T-helper 2 cell treated with Interferon-gamma antibody and Interleukin-4, amounts not matched to agents 100 ng/mL and 5 ng/mL, for 36 hours (primary cell): ENCODE data around the gene VPS45. TPM values are rescaled to one million over a fixed set of nuclear protein-coding genes. Genes with fewer than 3 reads are reported as not detected.
"Not testable (repeated sequence)": the region's sequence is repeated elsewhere in the genome, so short reads cannot be mapped to it uniquely, and the experiment has no call there.

Source experiments
- intact Hi-C: fragments of 100-400 bp; cut with micrococcal nuclease; formaldehyde crosslinking; loops from one replicate; pipeline ENCODE4 v1.15.1; 2023
- total RNA-seq: library from RNA; stranded (reverse); gene quantifications from 2 replicates; pipeline ENCODE4 v1.2.3, GENCODE V29; 2022

VPS45 gene
- total RNA-seq, 1 donor from 2014 or later, result 29.6 TPM

- intact Hi-C loops, result no loop called here
Measured at GRCh38 chr1:150126811-150127210, 59.2 kb downstream of the VPS45 start.

DNA sequence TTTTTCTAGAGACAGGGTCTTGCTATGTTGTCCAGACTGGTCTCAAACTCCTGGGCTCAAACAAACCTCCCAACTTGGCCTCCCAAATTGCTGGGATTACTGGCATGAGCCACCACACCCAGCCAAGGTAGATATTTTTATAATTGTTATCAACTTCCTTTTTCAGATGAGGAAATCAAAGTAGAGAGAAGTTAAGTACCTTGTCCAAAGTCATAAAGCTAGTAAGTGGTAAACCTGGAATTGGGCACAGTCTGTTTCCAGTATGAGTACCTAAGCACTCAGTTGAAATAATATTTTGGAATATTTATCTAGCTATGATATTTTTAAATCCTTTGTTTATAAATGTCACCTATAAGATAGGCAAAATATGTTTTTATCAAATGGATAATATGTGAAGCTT, 59.9 kb downstream of the VPS45 start:
- intact Hi-C loops, result no loop called here

DNA sequence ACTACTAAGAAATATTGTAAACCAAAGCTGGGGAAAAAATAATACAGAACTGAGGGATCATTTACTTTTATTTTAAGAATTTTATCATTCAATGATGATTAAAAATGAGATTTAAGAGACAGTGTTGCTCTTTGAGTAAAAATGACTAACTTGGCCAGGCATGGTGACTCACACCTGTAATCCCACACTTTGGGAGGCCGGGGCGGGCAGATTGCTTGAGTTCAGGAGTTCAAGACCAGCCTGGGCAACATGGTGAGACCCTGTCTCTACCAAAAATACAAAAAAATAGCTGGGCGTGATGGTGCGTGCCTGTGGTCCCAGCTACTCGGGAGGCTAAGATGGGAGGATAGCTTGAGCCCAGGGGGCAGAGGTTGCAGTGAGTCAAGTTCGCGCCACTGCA, 60.3 kb downstream of the VPS45 start:
- intact Hi-C loops, result no loop called here

DNA sequence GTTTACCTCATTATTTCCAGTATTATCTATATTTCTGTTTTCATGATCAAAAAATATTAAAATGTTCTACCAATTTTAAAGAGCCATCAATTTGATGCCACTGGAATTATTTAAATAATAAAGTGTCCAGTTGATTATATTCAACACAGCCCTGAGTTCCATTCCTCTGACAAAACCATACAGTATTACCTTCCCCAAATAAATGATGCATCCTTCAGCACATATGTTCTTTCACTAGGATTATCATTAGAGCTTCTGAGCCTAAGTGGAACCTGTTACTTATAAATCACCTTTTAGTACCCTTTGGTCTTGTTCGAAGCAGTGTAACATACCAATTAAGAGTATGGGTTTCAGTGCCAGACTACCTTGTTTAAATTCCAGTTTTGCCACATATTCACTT, 64.8 kb downstream of the VPS45 start:
- intact Hi-C loops, result no loop called here

GRCh38 chr1:150134537-150134936, 67.0 kb downstream of the VPS45 start:
- intact Hi-C loops, result no loop called here

DNA sequence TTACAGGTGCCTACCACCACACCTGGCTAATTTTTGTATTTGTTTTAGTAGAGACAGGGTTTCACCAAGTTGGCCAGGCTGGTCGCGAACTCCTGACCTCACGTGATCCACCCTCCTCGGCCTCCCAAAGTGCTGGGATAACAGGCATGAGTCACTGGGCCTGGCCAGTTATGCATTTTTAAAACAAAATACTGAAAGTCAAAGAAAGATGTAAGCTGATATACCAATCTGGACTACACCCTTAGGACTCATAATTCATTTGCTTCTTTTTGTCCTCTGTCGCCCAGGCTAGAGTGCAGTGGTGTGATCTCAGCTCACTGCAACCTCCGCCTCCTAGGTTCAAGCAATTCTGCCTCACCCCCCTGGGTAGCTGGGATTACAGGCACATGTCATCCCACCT, 67.8 kb downstream of the VPS45 start:
- intact Hi-C loops, result not testable (repeated sequence)

DNA sequence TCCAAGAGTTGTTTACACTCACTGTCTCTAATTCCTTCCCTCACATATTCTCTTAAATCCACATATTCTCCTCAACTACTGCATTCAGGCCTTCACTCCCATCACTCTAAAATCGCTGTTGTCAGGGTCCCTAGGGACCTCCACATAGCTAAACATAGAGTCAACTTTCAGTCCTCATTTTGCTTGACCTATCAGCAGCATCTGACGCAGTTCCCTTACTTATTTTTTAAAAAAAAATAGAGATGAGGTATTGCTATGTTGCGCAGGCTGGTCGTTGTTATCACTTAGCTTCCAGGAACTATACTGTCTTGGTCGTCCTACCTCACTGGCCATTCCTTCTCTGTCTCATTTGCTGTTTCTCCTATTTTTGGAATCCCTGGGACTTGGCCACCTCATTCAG, 70.5 kb downstream of the VPS45 start:
- intact Hi-C loops, result no loop called here

- intact Hi-C loops, result no loop called here
Measured at GRCh38 chr1:150141452-150141851, 73.9 kb downstream of the VPS45 start.

GRCh38 chr1:150142083-150142482, 74.5 kb downstream of the VPS45 start:
- intact Hi-C loops, result no loop called here

DNA sequence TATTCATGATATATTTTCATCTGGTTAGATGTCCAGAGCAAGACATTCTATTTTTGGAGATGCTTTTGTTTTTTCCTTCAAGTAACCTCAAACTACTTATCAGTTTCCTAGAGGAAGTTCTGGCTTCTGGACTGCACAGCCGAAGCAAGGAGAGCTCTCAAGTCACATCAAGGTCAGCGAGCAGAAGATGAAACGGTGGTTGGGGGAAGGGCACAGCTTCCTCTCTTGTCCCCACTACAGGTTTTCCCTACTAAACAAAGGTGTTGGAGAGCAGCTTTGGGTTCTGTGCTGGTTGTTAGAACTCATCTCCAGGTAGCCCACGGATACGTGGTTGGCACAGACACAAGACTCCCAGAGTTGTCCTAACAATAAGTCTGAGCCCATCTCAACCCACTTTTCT, 77.0 kb downstream of the VPS45 start:
- intact Hi-C loops, result no loop called here

- intact Hi-C loops, result not testable (repeated sequence)
Measured at GRCh38 chr1:150146016-150146415, 78.4 kb downstream of the VPS45 start.

DNA sequence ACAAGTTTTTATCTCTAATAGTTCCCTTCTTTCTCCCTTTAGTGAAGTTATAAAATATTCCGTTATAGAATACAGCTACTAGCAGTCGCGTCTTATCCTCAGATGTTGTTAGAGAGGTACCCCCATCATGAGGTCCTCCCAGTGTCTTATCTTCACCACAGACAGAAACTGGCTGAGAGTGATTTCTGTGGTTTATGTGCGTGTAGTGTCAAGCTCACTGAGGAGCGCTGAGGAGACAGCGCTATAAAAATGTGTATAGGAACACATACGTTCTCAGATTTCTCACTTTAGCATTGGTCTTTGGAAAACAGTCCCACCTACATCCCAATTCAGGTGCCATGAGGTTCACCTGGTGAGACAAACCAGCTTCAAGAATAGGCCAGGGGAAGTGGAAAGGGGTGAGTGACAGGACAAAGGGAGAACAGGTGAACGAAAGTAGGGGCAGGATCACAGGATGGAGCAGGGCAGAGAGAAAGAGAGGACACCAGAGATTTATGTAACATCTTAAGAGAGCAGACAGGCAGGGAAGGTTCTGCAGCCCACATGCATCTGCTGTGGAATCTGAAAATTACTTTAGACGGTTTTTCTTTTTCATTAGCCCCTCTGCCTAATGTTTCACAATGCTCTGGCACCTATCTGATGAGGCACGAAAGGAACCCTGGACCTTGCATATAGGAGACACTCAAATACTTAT, 79.4 kb downstream of the VPS45 start:
- intact Hi-C loops, result no loop called here

GRCh38 chr1:150148837-150149270, 81.3 kb downstream of the VPS45 start:
- intact Hi-C loops, result loop anchor here (1.0 kb wide), 2 partner anchors 43 to 82 kb away; partner anchors contain the start of gene VPS45

DNA sequence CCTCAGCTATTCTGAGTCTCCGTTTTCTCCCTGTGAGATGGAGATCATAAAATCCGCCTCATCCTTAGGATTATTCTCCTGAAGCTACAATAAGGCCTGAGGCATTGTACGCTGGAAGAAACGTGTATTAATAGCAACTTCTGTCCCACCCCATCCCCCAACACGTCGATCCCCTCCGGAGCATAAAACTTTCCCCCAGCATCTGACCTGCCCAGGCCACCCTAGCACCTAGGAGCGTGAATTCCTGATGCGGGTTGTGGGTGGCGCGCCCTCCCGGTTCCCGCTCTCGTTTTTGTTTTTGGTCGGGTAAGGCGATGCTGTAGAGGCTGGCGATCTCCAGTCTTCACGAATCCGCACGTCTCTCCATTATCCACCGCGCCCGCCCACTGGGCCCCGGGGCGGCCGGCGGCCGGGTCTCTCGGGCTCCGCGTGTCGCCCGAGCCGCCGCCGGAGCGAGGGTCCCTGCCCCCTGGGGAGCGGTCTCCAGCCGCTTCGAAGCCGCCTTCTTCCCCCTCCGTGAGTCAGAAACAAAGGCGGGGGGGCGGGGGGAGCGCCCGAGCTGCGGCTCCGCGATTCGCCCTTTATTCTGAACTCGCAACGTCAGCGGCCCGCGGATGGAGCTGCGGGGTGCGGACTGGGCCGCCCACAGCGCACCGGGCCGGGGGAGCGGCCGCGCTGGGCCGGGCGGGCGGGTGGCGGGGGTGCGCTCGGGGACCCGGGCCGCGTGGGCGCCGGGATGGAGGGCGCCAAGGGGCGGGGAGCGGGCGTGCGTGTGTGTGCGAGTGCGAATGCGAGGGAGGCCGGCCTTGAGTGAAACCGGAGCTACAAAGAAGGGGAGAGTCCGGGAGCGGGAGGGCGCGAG, 81.9 kb downstream of the VPS45 start, which contains the start of gene PLEKHO1:
TSS of gene PLEKHO1 (plus strand) at position 646 of the 862 bp plus-strand sequence. CDS start 342 bp downstream, outside the sequence.
- intact Hi-C loops, result loop anchor here (1.0 kb wide), 2 partner anchors 43 to 82 kb away; partner anchors contain the start of gene VPS45

- intact Hi-C loops, result no loop called here
Measured at GRCh38 chr1:150150133-150151021, 82.8 kb downstream of the VPS45 start.

- intact Hi-C loops, result no loop called here
Measured at GRCh38 chr1:150151291-150152181, 84.0 kb downstream of the VPS45 start.

- intact Hi-C loops, result no loop called here
Measured at GRCh38 chr1:150152182-150152536, 84.6 kb downstream of the VPS45 start.

GRCh38 chr1:150152772-150153456, 85.3 kb downstream of the VPS45 start:
- intact Hi-C loops, result no loop called here

- intact Hi-C loops, result no loop called here
Measured at GRCh38 chr1:150154143-150154542, 86.6 kb downstream of the VPS45 start.
